ENCODE data around the gene DRAXIN.

DRAXIN gene

GRCh38 chr1:11766429-11766776 is 74.9 kb downstream of the DRAXIN start:
- no peak for DNase-seq (ENCODE audit: low spot score)

DNA sequence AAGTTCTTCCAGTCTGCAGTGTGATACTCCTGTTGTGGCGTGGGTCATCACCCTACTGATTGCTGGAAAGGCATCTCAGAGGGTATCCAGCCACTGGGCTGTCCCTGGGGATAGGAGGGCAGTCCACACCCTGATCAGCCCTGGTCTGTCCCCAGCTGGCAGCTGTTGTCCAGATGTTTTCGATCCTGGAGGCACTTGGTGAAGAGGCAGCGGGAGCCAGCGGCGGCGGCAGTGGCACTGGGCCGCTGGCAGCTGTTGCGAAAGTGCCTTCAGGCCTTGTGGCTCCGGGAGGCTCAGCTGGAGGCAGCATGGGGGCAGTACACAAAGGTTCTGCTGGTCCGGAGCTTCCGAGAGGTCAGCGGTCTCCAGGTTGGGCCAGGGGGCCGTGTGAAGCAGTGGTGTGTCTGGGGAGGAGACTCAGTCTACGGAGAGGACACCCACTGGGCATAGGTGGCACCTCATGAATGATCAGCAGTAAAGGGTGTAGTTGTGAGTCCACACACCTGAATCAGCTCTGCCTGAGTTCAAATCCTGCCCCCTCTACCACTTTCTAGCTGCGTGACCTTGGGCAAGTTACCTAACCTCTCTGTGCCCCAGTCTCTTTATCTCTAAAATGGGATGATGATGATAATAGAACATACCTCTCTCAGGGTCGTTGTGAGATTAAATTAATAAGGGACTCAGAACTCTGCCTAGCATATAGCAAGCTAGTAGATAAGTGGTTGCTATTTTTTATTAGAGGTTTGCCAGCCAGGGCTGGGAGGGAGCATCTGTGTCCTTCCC is 76.6 kb downstream of the DRAXIN start:
- no peak for DNase-seq (ENCODE audit: low spot score)

DNA sequence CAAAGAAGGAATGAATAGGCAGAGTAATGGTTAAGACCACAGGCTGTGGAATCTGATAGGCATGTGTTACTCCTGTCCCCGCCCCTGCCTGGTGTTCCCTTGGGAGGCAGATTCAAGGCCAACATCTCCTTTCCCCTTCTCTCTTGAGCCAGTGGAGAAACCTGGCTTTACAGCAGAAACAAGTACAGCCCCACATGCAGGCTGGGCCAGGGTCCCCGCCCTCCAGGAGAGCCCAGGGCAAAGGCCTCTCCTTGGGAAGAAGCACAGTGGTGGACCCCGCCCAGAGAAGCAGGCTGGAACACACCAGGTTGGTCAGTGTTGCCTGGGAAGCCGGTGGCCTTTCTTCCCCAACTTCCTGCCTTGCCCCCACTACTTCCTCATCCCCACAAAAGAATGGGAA is 77.3 kb downstream of the DRAXIN start:
- DNase-seq (ENCODE audit: low spot score): no peak

DNA sequence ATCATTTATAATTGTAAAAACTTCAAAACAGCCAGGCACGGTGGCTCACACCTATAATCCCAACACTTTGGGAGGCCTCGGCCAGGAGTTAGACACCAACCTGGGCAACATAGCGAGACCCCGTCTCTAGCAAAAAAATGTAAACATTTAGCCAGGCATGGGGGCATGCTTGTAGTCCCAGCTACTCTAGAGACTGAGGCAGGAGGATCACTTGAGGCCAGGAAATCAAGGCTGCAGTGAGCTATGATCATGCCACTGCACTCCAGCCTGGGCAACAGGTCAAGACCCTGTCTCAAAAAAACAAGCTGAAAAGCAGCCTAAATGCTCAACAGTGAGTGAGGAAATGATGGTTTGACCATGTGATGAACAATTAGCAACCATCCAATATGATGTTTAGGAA is 77.8 kb downstream of the DRAXIN start:
- no peak for DNase-seq (ENCODE audit: low spot score)

- no peak for DNase-seq (ENCODE audit: low spot score)
Observed at GRCh38 chr1:11770011-11770410, 78.5 kb downstream of the DRAXIN start.

- DNase-seq (ENCODE audit: low spot score): no peak
Observed at GRCh38 chr1:11771481-11772043, 80.1 kb downstream of the DRAXIN start.

- DNase-seq (ENCODE audit: low spot score): no peak
Observed at GRCh38 chr1:11772458-11772857, 80.9 kb downstream of the DRAXIN start.

- DNase-seq (ENCODE audit: low spot score): no peak
Observed at GRCh38 chr1:11774753-11775152, 83.2 kb downstream of the DRAXIN start.
